GM12878 (cell line): ENCODE data around the gene TAS2R19. TPM values are rescaled to one million over a fixed set of nuclear protein-coding genes. Genes with fewer than 3 reads are reported as not detected.

ENCODE experiments used
- BRCA1 ChIP-seq: IDR thresholded peaks from 2 replicates; pipeline ENCODE4 v1.6.1; 2011; ENCODE audit warnings: low read depth, low read length, improper control_type of control experiment
- FOXK2 ChIP-seq: fragments of 450-650 bp; IDR thresholded peaks from 2 replicates; pipeline ENCODE4 v1.6.1; 2017; ENCODE audit warnings: mild to moderate bottlenecking, moderate library complexity
- IKZF1 ChIP-seq: fragments of 450-650 bp; conservative IDR thresholded peaks from 2 replicates; pipeline ENCODE4 v1.6.1; 2017; ENCODE audit warnings: antibody characterized with exemption, mild to moderate bottlenecking
- NR2C2 ChIP-seq: IDR thresholded peaks from 2 replicates; pipeline ENCODE4 v1.6.1; 2011; ENCODE audit warnings: borderline replicate concordance, low read depth; ENCODE audit not compliant: control insufficient read depth, insufficient read length
- polyA plus RNA-seq, 11 experiments: library from polyadenylated mRNA; depleted of rRNA in 4 of 11; unstranded in 6 of 11; stranded (reverse) in 5 of 11; fragments of >200 nt; fragmentation: Nextera tagmentation in 4 of 11; fragmentation: Illumina TruSeq in 1 of 11; extraction: Ambion mirVana in 4 of 11; extraction: Trizol in 1 of 11; gene quantifications; 1 replicate in 1 of 11; 2 replicates in 10 of 11; pipeline versions ENCODE4 v1.2.1 to v1.2.3, GENCODE V29; 2011 to 2016; ENCODE audit warnings: inconsistent platforms in 2 of 11, missing spikeins in 2 of 11, low read depth in 1 of 11
- total RNA-seq, 4 experiments: library from RNA; depleted of rRNA in 3 of 4; stranded (reverse); fragments of >200 nt in 3 of 4; fragmentation: Illumina TruSeq in 1 of 4; extraction: Trizol in 1 of 4; gene quantifications; 2 replicates each; pipeline versions ENCODE4 v1.2.1 to v1.2.3, GENCODE V29; 2013 to 2021
- TF ChIP-seq, protein P1 (sequence below): fragments of 450-650 bp; IDR thresholded peaks from 2 replicates; pipeline ENCODE4 v1.6.1; 2017; ENCODE audit warnings: antibody characterized with exemption, mild to moderate bottlenecking, moderate library complexity
- TF ChIP-seq, protein P2 (sequence below): IDR thresholded peaks from 2 replicates; pipeline ENCODE4 v1.6.1; 2012; ENCODE audit warnings: mild to moderate bottlenecking, low read depth, low read length
- TF ChIP-seq, protein P3 (sequence below): fragments of 450-650 bp; conservative IDR thresholded peaks from 2 replicates; pipeline ENCODE4 v1.6.1; 2017; ENCODE audit warnings: mild to moderate bottlenecking, moderate library complexity

Gene TAS2R19
- total and polyA plus RNA-seq, 10 of the 15 experiments (the other 5 are each of a cell fraction or from before 2014, with no cell fraction given) = 0.10 to 6.9 (median 0.46) TPM; not detected in 1

GRCh38 chr12:11059784-11060183, 37.4 kb upstream of the TAS2R19 start (continued):
- TF ChIP-seq, protein P1, sequence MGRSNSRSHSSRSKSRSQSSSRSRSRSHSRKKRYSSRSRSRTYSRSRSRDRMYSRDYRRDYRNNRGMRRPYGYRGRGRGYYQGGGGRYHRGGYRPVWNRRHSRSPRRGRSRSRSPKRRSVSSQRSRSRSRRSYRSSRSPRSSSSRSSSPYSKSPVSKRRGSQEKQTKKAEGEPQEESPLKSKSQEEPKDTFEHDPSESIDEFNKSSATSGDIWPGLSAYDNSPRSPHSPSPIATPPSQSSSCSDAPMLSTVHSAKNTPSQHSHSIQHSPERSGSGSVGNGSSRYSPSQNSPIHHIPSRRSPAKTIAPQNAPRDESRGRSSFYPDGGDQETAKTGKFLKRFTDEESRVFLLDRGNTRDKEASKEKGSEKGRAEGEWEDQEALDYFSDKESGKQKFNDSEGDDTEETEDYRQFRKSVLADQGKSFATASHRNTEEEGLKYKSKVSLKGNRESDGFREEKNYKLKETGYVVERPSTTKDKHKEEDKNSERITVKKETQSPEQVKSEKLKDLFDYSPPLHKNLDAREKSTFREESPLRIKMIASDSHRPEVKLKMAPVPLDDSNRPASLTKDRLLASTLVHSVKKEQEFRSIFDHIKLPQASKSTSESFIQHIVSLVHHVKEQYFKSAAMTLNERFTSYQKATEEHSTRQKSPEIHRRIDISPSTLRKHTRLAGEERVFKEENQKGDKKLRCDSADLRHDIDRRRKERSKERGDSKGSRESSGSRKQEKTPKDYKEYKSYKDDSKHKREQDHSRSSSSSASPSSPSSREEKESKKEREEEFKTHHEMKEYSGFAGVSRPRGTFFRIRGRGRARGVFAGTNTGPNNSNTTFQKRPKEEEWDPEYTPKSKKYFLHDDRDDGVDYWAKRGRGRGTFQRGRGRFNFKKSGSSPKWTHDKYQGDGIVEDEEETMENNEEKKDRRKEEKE = no peak
- TF ChIP-seq FOXK2 (no peak), BRCA1 (no peak), NR2C2 (no peak), IKZF1 (no peak)
- TF ChIP-seq, protein P2, sequence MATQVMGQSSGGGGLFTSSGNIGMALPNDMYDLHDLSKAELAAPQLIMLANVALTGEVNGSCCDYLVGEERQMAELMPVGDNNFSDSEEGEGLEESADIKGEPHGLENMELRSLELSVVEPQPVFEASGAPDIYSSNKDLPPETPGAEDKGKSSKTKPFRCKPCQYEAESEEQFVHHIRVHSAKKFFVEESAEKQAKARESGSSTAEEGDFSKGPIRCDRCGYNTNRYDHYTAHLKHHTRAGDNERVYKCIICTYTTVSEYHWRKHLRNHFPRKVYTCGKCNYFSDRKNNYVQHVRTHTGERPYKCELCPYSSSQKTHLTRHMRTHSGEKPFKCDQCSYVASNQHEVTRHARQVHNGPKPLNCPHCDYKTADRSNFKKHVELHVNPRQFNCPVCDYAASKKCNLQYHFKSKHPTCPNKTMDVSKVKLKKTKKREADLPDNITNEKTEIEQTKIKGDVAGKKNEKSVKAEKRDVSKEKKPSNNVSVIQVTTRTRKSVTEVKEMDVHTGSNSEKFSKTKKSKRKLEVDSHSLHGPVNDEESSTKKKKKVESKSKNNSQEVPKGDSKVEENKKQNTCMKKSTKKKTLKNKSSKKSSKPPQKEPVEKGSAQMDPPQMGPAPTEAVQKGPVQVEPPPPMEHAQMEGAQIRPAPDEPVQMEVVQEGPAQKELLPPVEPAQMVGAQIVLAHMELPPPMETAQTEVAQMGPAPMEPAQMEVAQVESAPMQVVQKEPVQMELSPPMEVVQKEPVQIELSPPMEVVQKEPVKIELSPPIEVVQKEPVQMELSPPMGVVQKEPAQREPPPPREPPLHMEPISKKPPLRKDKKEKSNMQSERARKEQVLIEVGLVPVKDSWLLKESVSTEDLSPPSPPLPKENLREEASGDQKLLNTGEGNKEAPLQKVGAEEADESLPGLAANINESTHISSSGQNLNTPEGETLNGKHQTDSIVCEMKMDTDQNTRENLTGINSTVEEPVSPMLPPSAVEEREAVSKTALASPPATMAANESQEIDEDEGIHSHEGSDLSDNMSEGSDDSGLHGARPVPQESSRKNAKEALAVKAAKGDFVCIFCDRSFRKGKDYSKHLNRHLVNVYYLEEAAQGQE = no peak
- TF ChIP-seq, protein P3, sequence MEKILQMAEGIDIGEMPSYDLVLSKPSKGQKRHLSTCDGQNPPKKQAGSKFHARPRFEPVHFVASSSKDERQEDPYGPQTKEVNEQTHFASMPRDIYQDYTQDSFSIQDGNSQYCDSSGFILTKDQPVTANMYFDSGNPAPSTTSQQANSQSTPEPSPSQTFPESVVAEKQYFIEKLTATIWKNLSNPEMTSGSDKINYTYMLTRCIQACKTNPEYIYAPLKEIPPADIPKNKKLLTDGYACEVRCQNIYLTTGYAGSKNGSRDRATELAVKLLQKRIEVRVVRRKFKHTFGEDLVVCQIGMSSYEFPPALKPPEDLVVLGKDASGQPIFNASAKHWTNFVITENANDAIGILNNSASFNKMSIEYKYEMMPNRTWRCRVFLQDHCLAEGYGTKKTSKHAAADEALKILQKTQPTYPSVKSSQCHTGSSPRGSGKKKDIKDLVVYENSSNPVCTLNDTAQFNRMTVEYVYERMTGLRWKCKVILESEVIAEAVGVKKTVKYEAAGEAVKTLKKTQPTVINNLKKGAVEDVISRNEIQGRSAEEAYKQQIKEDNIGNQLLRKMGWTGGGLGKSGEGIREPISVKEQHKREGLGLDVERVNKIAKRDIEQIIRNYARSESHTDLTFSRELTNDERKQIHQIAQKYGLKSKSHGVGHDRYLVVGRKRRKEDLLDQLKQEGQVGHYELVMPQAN = no peak
